CD4-positive, CD25-positive, alpha-beta regulatory T cell (primary cell): ENCODE results near the gene PCYT1B. TPM values are rescaled to one million over a fixed set of nuclear protein-coding genes. Genes with fewer than 3 reads are reported as not detected.

ENCODE experiments used
- ATAC-seq, 2 donors: fragments of 150-1000 bp; cut with Tn5 transposase; one replicate each; pipeline ENCODE4 v1.10.0; 2021; ENCODE audit warnings: low read depth in 2 of 2, moderate number of reproducible peaks in 2 of 2, moderate library complexity in 1 of 2
- DNase-seq, 3 donors: peaks; one replicate each; pipeline versions ENCODE4 v3.0.0 to v3.0.0-alpha.2; 2012 to 2022; ENCODE audit warnings: mixed read lengths in 1 of 3
- H3K27ac ChIP-seq: one replicate; pipeline ENCODE4 v1.7.0; 2013; ENCODE audit warnings: mild to moderate bottlenecking, low read length; ENCODE audit not compliant: insufficient read depth, poor library complexity, severe bottlenecking
- H3K27me3 ChIP-seq: one replicate; pipeline ENCODE4 v1.7.0; 2013; ENCODE audit warnings: low read length; ENCODE audit not compliant: control insufficient read depth, insufficient read depth
- H3K36me3 ChIP-seq: one replicate; pipeline ENCODE4 v1.7.0; 2013; ENCODE audit warnings: mild to moderate bottlenecking, low read length, moderate library complexity; ENCODE audit not compliant: control insufficient read depth, insufficient read depth
- H3K4me1 ChIP-seq: 2 replicates; pipeline ENCODE4 v1.7.0; 2013; ENCODE audit warnings: mild to moderate bottlenecking, low read length; ENCODE audit not compliant: insufficient read depth, control insufficient read depth, poor library complexity, severe bottlenecking
- H3K4me3 ChIP-seq: one replicate; pipeline ENCODE4 v1.7.0; 2013; ENCODE audit warnings: low read depth, mild to moderate bottlenecking, low read length, moderate library complexity
- H3K9me3 ChIP-seq, 2 experiments: 1 replicate in 1 of 2; 2 replicates in 1 of 2; pipeline ENCODE4 v1.7.0; 2013; ENCODE audit warnings: low read length in 2 of 2, mild to moderate bottlenecking in 1 of 2, moderate library complexity in 1 of 2; ENCODE audit not compliant: control insufficient read depth in 2 of 2
- H3K27ac Mint-ChIP-seq, 3 donors: one replicate each; pipeline ENCODE4 v1.8.0; 2020 to 2022; ENCODE audit warnings: mild to moderate bottlenecking in 3 of 3, mixed read lengths in 3 of 3, moderate library complexity in 2 of 3
- H3K27me3 Mint-ChIP-seq: one replicate; pipeline ENCODE4 v1.8.0; 2022; ENCODE audit warnings: mild to moderate bottlenecking, mixed read lengths
- H3K36me3 Mint-ChIP-seq: one replicate; pipeline ENCODE4 v1.8.0; 2020; ENCODE audit warnings: mixed read lengths
- H3K4me1 Mint-ChIP-seq, 4 donors: one replicate each; pipeline ENCODE4 v1.8.0; 2020 to 2022; ENCODE audit warnings: mixed read lengths in 4 of 4, mild to moderate bottlenecking in 1 of 4
- H3K4me3 Mint-ChIP-seq, 4 donors: one replicate each; pipeline ENCODE4 v1.8.0; 2020 to 2022; ENCODE audit warnings: mild to moderate bottlenecking in 4 of 4, mixed read lengths in 4 of 4, moderate library complexity in 3 of 4
- H3K9me3 Mint-ChIP-seq, 7 donors: one replicate each; pipeline ENCODE4 v1.8.0; 2020 to 2022; ENCODE audit warnings: mixed read lengths in 7 of 7, mild to moderate bottlenecking in 3 of 7, moderate library complexity in 2 of 7
- polyA plus RNA-seq, 4 donors: library from polyadenylated mRNA; unstranded; fragments of 300-500 nt; fragmentation: Illumina TruSeq; gene quantifications; one replicate each; pipeline ENCODE4 v1.2.3, GENCODE V29; 2021
- total RNA-seq: library from RNA; stranded (reverse); gene quantifications from one replicate; pipeline ENCODE4 v1.2.3, GENCODE V29; 2022

PCYT1B gene
- total and polyA plus RNA-seq, 5 donors from 2014 or later: 0.14 to 0.89 TPM; not detected in 3

DNA sequence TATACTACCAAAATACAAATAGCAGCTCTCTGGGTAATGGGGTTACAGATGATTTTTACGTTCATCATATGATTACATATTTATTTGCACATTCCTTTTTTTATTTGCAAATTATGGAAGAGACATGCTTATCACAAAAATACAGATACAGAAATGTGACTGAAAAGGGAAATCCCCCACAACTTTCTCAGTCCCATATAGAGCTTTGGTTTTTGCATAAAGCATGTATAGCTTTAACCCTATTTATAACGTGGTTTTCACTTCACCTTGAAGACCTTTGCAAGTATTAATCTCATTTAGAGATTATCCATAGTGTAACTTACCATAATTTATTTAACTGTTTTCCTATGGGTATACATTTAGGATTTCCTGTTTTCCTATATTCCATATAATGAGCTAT, 126.7 kb downstream of the PCYT1B start:
- Mint-ChIP-seq H3K9me3 (no peaks in the 10 kb centered on the region), H3K36me3 (peaks cover 21% of the 10 kb centered on the region), H3K4me1 (no peaks in the 10 kb centered on the region), H3K27me3 (no peaks in the 10 kb centered on the region), H3K27ac (no peak overlapping the region), H3K4me3 (no peak overlapping the region)
- no peak overlapping the region for H3K27ac ChIP-seq
- H3K9me3 ChIP-seq: no peaks in the 10 kb centered on the region
- no peaks in the 10 kb centered on the region for H3K4me1 ChIP-seq
- H3K36me3 ChIP-seq: peaks cover 7% of the 10 kb centered on the region
- no peaks in the 10 kb centered on the region for H3K27me3 ChIP-seq
- no peak overlapping the region for H3K4me3 ChIP-seq
- DNase-seq: no peak
- no peak for ATAC-seq

DNA sequence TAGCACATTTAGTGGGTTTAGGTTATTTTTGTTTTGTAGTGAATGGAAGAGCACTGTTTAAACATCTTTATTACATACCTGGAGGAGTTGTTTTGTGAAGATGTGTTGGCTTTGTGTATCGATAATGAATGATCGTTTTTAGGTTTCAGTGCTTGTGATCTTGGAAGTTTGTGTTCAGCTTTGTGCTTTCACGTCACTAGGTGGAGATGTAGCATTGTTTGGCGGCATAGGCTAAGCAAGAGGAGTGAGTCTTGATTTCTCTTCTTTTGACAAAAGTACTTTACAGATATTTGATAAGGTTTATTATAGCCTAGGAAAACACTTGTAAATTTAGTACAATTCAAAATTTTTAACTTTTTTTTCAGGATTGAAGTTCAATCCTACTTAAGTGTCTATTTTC, 131.7 kb downstream of the PCYT1B start:
- Histone ChIP-seq H3K9me3 (no peaks in the 10 kb centered on the region), H3K4me3 (no peak overlapping the region), H3K27me3 (no peaks in the 10 kb centered on the region), H3K36me3 (peaks cover 5% of the 10 kb centered on the region), H3K4me1 (no peaks in the 10 kb centered on the region), H3K27ac (no peak overlapping the region)
- Mint-ChIP-seq H3K36me3 (peaks cover 6% of the 10 kb centered on the region), H3K27ac (no peak overlapping the region), H3K4me1 (peaks cover 0 to 5% (median 3%) of the 10 kb centered on the region in 4 donors), H3K27me3 (no peaks in the 10 kb centered on the region), H3K4me3 (no peak overlapping the region), H3K9me3 (no peaks in the 10 kb centered on the region)
- ATAC-seq: no peak
- DNase-seq: no peak

DNA sequence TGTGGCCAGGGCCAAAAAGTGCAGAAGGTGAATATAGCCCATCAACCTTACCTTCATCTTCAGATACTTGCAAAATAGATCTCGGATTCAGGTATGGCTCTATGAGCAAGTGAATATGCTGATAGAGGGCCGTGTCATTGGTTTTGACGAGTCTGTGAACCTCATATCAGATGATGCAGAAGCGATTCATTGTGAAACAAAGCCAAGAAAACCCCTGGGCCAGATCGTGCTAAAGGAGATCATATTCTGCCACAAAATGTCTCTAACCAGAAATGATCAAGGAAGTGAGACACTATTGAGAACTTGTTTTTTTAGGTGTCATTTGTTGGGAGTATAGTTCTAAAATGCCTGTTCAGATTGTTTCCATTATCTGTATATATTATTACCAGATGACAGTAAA, 133.7 kb downstream of the PCYT1B start:
- ATAC-seq: no peak
- Mint-ChIP-seq H3K36me3 (peaks cover 14% of the 10 kb centered on the region), H3K4me1 (peaks cover 0 to 5% (median 3%) of the 10 kb centered on the region in 4 donors), H3K9me3 (peaks cover 0 to 1% (median 0%) of the 10 kb centered on the region in 7 donors), H3K27me3 (no peaks in the 10 kb centered on the region), H3K4me3 (no peak overlapping the region), H3K27ac (peak overlapping the region in 1 of 3 donors; percentile 56)
- H3K4me3 ChIP-seq: no peak overlapping the region
- H3K36me3 ChIP-seq: peaks cover 5% of the 10 kb centered on the region
- peak in 1 of 3 donors; percentile 45 for DNase-seq
- H3K27me3 ChIP-seq: no peaks in the 10 kb centered on the region
- no peak overlapping the region for H3K27ac ChIP-seq
- no peaks in the 10 kb centered on the region for H3K4me1 ChIP-seq
- no peaks in the 10 kb centered on the region for H3K9me3 ChIP-seq

DNA sequence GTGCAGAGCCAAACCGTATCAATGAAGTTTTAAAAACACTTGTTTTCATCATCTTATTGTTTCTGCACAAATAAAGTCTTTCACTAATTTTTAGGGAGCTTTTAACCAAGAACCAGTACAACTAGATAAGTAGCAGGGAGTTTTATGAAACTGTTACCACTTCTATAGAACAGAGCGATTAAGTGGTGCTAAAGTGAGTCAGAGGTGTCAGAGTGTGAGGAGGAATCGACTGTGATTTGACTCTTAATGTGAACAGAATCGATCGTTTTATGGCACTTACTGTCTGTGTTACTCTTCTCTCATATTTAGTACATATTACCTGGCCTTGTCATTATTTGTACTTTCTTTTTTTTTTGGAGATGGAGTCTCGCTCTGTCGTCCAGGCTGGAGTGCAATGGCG, 138.8 kb downstream of the PCYT1B start:
- Mint-ChIP-seq H3K27me3 (no peaks in the 10 kb centered on the region), H3K36me3 (peaks cover 22% of the 10 kb centered on the region), H3K9me3 (peaks cover 0 to 1% (median 0%) of the 10 kb centered on the region in 7 donors), H3K27ac (no peak overlapping the region), H3K4me1 (peaks cover 0 to 3% (median 3%) of the 10 kb centered on the region in 4 donors), H3K4me3 (no peak overlapping the region)
- no peak for DNase-seq
- Histone ChIP-seq H3K9me3 (no peaks in the 10 kb centered on the region), H3K4me3 (no peak overlapping the region), H3K27ac (no peak overlapping the region), H3K4me1 (no peaks in the 10 kb centered on the region), H3K36me3 (peaks cover 17% of the 10 kb centered on the region), H3K27me3 (no peaks in the 10 kb centered on the region)
- no peak for ATAC-seq

Other genes starting within 250 kb of the PCYT1B start
- 11.3 TPM for gene PDK3, start 182.1 kb downstream of the PCYT1B start, total RNA-seq
- 10 to 100 TPM; 29.7 to 33.9 (median 33.4) TPM for gene PDK3, start 182.1 kb downstream of the PCYT1B start, polyA plus RNA-seq
- gene POLA1, start 46.6 kb upstream of the PCYT1B start, total RNA-seq: 10.2 TPM
- 1 to 10 TPM; 3.1 to 4.9 (median 4.5) TPM for gene POLA1, start 46.6 kb upstream of the PCYT1B start, polyA plus RNA-seq